Daoy (cell line): ENCODE results near the gene LECT2. TPM values are rescaled to one million over a fixed set of nuclear protein-coding genes. Genes with fewer than 3 reads are reported as not detected.

Experiments used
- DNase-seq: peaks from one replicate; pipeline ENCODE4 v3.0.0-alpha.2; 2015; ENCODE audit warnings: low read depth
- total RNA-seq: library from RNA; depleted of rRNA; stranded (reverse); fragments of >200 nt; shearing (Covaris generic); gene quantifications from 2 replicates; pipeline ENCODE4 v1.2.3, GENCODE V29; 2014

The LECT2 gene
- total RNA-seq, 1 experiment from 2014 or later, result not detected

DNA sequence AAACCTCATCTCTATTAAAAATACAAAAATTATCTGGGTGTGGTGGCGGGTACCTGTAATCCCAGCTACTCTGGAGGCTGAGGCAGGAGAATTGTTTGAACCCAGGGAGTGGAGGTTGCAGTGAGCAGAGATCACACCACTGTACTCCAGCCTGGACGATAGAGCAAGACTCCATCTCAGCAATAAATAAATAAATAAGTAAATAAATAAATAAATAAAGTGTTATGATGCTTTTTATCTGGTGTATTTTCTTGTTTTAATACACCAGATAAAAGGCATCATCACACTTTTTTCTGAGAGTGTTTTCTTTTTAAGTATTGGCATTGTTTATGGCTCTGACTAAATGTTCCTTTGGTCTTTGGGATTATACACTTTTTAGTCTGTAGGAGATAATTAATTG lies 24.2 kb upstream of the LECT2 start:
- DNase-seq, result no peak

DNA sequence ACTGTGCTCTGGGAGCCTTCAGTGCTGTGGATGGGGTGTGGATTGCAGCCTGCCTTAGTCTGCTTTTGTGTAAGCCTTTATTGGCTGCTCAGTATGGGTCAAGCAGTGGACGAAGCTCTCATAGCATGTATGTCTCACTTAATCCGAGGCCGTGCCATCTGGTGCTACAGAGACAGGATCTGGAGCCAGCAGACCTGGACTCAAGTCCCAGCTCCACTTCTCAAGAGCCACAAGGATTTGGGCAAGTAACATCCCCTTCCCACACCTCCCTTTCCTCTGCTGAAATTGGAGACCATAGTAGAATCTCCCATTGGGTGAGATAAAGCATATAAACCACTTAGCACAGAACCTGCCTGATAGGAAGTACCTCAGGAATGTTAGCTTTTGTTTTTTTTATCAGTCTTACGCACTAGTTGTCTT lies 23.4 kb upstream of the LECT2 start:
- no peak for DNase-seq

DNA sequence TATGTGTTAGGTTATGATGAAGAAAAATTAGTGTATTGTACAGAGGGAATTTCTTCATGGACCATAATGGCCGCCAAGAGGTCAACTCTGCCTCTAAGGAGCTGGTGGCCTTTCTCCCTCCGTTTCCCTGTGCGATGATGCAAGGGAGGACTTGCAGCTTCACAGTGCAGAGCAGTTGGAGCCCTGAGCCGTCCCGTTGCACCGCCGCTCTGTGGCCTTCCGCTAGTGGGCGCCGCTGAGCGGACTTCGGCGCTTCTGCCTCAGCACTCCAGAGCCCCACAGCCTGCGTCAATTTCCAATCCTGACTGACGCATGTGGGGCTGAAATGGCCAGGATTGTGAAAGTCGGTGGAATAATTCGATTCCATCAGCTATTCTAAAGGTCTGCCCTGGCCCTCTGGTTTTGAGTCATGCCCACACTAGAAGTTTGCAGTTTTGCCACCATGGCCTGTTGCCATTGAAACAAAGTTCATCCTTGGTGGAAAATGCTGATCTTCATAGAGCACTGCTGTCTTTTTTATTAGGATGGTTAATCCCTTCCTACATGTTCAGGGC lies 22.7 kb upstream of the LECT2 start:
- peak; percentile 82 for DNase-seq

DNA sequence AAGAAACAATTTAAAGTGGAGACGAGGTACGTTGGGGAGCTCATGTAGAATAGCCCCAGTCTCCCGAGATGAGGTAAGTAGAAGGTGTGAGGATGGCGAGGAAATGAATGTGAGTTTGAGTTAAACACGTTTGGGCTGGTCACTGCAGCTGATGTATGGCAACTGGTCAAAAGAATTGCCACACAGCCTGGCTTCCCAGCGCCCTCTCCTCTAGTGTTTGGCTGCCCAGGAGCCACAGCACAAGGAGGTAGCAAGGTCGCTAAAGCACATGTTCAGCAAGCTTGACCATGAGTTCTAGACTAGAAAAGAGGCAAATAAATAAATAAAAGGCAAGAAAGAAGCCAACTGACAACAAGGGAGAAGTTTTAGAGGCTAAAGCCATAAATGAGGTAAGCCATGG lies 21.4 kb upstream of the LECT2 start:
- DNase-seq, result no peak

DNA sequence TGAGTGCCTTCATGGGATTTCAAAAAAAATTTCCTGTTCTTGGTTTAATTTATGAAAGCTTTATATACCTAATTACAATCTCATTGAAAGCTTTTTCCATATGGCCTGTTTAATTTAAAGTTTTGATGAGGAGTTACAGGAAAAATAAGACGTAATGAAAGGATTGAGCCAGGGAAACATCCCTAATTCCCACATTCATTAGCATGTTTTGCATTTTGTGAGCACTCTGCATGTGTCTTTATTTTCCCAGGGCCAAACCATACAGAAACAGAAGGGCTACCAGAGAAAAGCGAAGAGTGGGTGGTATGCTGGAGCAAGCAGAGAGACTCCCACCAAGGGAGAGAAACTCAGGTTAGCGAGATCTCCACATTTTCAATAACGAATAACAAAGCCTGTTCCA lies 20.3 kb upstream of the LECT2 start:
- no peak for DNase-seq

DNA sequence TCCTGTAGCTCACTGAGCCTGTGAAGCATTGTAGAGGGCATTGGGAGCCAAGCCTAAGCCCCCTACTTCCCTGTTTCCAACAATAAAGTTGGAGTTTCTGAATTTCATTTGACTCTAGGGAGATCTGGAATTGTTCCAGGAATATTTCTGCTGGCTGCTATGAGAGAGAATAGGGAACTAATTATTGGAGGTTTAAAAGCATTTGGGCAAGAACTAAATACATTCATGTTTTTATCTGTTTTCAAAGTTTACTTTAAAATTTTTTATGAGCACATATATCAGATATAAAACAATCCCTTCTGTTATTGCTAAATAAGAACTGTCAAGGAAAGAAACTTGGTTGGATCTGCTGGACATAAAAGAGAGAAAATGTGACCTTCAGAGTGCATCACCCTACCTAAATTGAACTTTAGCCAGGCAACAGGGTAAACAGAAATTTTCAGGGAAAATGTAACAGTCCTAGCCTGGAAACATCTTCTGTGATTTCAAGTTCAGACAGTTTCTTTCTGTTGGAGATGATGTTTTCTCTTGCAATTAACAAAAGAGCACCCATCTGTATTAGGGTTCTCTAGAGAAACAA lies 19.3 kb upstream of the LECT2 start:
- DNase-seq, result no peak

DNA sequence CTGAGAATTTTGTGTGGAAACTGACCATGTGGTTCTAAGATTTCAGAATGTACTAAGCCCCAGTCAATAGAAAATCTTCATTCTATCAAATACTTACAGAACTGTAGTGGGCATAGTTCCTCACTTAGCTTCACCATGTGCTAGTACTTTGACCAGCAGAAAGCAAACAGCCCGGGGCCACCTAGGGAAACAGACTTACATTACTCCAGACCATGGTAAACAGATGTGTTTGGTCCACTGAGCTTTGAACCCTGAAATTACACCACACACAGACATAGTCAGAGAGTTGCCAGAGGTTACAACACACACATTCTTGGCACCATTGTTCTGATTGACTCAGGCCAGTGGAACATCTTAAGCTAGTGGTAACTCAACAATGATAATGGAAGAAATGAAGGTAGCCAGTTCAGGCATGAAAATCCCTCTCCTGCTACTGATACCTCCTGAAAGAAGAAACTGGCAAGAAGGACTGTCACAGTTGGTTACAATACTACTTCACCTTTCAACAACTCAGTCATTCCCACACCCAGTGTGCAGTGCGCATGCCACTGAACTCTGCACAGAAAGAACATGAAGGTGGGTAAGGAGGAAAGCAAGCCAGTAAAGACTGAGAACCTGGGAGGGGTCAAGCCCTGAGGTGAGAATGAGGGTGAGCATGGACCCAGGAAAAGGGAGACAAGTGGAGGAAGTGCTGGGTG lies 18.7 kb upstream of the LECT2 start:
- DNase-seq, result no peak

DNA sequence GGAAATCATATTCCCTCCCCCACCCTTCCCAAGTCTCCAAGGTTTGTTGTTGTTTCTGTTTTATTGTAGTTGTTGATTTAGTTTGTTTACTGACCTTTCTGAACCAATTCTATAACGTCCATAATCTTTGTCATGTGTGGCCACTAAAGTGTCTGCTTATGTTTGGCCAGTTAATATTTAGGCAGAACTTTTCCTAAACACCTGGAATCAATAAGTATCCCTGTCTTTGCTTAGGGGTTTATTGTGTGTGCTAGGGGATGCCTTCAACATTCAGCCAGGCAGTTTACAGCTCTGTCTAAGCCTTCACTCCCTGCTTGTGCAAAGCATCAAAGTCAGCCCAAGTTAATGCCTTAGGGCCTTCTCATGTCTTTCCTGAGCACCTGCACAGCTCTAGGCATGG lies 16.9 kb upstream of the LECT2 start:
- DNase-seq, result no peak

DNA sequence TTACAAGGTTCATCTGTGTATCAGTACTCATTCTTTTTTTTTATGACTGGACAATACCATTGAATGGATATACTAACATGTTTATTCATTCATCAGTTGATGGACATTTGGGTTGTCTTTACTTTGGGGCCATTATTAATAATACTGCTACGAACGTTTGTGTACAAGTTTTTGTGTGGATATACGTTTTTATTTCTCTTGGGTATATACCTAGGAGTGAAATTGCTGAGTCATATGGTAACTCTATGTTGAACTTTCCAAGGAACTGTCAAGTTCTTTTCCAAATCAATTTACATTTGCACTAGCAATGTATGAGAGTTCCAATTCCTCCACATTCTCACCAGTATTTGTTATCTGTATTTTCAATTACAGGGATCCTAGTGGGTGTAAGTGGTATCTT lies 12.0 kb upstream of the LECT2 start:
- no peak for DNase-seq

DNA sequence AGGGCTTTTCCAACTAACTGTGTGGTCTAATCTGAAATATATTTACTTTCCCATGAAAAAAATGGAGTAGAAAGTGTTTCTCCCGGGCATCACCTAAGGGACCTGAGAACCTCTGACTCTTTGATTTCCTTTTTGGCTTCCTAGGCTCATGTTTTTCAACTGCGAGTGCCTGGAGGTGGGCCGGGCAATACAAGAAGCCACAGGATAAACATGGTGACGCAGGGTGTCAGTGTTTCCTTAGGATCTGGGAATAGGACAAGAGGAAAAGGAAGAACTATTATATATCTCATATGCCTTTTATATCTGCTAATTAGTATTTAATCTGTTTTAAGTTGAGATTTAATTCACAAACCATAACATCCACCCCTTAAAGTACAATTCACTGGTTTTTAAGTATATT lies 11.4 kb upstream of the LECT2 start:
- DNase-seq, result peak; percentile 36

DNA sequence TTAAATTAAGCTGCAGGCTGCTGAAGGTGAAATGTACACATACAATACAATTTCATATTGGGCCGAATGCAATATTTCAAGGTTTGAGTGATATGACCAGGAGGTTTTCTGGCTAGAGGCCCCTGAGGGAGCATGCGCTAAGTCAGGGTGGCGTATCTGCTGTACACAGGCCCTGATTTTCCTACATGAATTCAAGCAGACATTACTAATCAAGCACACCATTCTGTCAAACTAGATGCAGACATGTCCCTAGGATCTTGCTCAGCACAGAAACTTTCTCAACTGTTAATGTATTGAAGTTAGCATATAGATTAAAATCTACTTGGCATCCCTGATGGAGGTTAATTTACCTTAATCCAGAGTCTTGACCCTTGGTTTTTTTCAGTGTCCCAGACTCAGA lies 10.7 kb upstream of the LECT2 start:
- no peak for DNase-seq

DNA sequence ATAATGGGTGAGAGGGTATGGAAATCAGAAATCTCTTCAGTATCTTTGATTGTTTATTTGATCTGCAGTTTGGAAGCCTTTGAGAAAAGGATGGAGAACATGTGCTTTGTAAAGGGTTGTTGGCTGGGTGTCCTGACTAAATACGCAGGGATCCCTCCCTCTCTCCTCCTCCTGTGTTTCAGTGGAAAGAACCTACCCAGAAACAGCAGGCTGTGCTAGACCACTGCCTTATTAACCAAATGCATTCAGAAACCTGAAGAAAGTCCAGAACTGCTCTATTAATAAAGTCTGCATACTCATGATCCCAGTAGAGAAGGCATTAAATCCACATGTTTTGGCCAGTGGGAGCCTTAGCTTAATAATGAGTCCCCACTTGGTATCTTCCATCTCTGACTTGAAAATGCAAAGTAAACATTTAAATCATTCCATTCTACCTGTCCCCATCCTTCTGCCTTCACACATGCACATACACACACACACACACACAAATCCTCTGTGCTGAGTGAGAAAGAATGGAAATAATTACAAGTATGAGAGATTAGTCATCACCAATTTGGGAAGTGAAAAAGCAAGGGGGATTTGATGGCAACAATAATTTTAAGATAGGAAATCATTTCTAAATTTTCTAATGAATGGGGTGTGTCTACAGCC lies 10.0 kb upstream of the LECT2 start:
- no peak for DNase-seq

DNA sequence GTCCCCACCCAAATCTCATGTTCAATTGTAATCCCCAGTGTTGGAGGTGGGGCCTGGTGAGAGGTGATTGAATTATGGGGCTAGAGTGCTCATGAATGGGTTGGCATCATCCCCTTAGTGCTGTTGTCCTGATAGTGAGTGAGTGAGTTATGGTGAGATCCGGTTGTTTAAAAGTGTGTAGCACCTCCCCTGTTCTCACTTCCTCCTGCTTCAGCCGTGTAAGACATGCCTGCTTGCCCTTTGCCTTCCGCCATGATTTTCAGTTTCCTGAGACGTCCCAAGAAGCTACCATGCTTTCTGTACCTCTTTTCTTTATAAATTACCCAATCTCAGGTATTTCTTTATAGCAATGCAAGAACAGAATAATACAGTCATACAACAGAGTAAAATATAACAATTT lies 742 bp upstream of the LECT2 start:
- DNase-seq, result no peak

DNA sequence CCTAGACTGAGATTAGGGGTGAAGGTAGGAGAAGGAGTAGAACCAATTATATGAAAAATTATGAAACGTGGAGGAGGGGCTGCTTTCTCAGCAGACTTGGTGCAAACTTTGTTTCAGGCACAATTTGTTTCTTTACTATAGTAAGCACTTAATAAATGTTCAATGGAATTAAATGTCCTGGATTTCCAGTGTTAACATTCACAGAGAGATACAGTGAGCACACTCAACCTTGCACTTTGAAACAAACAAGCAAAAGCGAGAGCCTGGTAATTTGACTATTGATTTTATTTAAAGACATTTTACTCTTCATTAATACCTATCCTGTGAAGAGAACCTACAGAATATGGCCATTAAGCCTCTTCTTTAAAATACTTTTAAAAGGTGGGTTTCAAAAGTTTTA lies 933 bp downstream of the LECT2 start:
- DNase-seq, result no peak

DNA sequence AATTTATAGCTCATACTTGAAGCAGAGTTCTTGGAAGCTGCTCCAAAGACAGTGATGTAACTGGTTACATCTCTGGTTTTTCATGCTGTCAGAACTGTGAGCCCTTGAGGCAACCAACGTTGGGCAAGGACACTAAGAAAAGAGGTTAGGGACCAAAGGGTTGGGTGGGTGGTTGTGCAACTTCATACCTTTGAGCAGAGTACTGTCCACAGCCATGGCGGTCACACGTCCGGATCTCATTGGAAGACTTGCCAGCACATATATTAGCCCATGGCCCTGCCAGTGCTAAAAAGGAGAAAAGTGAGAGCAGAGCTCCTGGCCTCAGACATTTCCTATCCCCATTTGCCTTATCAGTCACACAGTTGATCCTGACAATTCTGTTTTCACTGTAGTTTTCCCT lies 2.1 kb downstream of the LECT2 start:
- no peak for DNase-seq

DNA sequence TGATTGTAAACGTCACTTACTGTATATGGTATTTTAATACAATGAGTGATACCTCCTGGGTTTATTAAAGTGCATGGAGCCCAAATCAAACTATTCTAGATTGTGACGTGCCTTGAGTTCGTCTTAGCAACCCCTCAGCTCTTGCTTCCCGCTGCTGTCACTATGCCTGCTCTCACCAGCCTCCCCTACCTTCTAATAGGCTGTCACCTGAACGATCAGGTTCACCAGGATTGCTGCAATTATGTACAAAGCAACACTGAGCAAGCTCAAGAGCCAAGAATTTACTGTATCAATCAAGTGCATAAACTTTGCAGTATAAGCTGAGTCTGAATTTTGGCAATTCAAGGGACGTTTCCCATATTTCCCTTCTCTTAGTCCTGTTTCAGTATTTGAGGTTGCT lies 3.0 kb downstream of the LECT2 start:
- no peak for DNase-seq

DNA sequence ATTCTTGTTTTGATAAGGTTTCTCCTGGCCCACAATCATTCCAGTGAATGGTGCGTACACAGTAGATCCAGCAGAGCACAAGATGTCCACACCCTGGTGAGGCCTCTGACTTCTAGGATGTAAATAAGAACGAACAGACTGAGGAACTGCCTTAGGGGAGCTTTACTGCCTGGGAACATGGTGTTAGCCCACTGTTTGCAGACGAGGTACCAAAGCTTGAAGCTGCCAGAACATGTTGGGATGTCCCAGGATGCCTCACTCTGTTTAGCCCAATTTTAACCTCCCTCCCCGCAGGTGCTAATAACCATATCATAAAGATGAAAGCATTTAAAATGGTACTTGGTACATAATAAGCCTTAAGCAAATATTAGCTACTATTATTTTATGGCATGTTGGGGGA lies 3.5 kb downstream of the LECT2 start:
- DNase-seq, result no peak

DNA sequence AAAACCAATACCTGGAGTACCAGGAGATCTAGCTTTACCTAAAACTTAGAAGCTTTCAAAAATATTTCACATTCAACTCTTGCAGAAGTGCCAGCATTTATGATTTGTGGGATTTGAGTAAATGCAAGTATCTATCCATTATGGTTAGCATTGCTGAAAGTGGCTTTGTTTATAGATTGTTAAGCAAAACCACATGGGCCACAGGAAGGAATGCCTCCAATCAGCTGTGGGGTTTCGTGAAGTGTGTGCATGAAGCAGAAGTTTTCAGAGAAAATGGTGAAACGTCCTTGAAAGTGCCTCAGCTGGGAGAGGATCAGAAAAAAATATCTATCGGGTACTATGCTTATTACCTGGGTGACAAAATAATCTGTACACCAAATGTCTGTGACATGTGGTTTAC lies 4.2 kb downstream of the LECT2 start:
- DNase-seq, result no peak

DNA sequence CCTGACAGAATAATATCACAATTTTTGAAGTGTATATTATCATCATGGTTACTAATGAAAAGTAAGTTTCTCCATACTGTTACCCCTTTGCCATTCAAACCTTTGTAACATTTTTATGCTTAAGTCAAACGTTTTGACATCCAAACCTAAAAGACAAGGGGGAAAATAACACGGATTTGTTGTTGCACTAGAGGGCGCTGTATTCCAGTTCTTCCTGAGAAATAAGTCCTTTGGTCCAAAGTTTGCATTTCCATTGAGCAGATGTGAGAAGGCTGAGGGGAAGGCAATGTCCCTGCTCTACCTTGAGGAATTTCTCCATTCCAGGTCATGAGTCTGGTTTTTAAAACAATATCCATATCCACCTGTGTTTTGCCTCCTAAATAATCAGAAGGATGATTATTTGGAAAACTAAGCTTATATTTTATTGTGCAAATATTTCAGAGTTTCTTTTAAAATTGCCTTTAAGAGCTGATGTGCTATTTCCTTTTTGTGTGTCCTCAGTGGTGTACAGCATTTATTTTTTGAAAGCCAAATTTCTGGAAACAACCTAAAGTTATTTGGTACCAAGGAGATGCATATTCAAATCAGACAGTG lies 9.7 kb downstream of the LECT2 start:
- DNase-seq, result peak; percentile 80

DNA sequence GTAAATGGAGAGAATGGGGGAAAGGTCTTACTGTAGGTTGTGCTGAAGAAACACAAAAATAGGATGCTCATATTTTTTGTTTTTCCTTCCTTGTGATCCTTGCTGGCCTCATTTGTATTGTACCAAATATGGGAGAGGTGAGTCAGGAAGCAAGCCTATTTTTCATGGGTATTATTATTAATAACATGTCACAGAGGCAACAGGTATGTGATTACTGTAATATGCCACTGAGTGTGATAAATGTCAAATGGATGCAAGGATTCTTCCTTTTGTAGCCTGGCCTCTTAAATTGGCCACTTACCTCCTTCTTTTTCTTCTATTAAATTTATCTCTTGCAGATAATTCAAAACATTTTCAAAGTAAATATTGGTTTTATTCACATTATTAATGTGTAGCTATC lies 10.2 kb downstream of the LECT2 start:
- no peak for DNase-seq

DNA sequence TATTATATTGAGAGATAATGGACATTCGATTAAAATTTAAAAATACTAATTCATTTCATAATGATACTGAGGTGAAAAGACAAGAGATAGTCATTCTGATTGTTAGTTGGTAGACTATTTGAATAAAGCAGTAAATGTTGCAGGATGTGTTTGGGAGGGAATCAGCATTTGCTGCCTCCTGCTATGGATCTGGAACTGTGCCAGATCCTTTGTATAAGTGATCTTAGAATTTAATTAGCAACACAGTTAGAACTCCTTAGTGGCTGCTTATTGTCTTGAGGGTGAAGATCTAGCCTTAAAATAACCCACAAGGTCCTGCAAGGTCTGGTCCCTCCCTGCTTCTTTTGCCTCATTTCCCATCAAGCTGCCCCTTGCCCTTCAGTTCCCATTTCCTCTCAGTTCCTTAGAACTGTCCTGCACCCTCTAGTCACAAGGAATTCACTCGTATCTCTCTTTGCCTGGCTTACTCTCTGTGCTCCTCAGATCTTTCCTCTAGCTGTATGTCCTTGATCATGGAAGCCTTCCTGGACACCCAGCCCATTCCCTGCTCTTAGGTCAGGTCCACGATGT lies 12.5 kb downstream of the LECT2 start:
- DNase-seq, result no peak

DNA sequence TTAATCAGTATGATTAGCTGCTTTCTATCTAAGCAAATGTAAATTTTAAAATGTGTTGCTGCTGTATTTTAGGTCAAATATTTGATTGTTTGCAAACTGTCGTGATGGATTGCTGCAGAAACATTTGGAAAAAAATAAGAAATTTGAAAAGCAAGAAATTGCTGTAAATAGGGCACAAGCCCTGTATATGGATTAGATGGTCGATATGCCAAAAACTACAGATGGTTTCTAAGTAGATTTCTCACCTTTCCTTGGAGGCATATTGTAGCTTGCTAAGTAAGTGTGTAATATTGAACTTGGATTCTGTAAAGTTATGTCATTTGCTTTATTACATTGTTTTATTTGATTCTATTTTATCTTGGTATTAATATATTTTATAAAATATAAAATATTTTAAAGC lies 13.1 kb downstream of the LECT2 start:
- DNase-seq, result no peak
